Body of pancreas (tissue), 4 donors: ENCODE measurements around the gene TM9SF1.

Source experiments
- CTCF ChIP-seq, 7 experiments: fragments of 450-650 bp in 4 of 7; fragments of 200-600 bp in 3 of 7; sonication (generic) in 3 of 7; IDR thresholded peaks; one replicate each; pipeline ENCODE4 v1.5.1; 2016 to 2019; ENCODE audit warnings: antibody characterized with exemption in 7 of 7
- POLR2A ChIP-seq, 3 donors: fragments of 450-650 bp; IDR thresholded peaks; one replicate each; pipeline ENCODE4 v1.6.1; 2016; ENCODE audit warnings: antibody characterized with exemption in 3 of 3, mild to moderate bottlenecking in 2 of 3

GRCh38 chr14:24182110-24182882, 12.9 kb downstream of the TM9SF1 start:
- no peak for TF ChIP-seq CTCF (IDR thresholded peaks at IDR 0.05)
- TF ChIP-seq POLR2A (IDR thresholded peaks at IDR 0.05), result no peak
